GM23338 (cell line): ENCODE measurements around the gene TBATA. TPM values are rescaled to one million over a fixed set of nuclear protein-coding genes. Genes with fewer than 3 reads are reported as not detected.

Experiments
- ATAC-seq: fragments of 200-7000 bp; cut with Tn5 transposase; 3 replicates; pipeline ENCODE4 v1.9.1; 2020
- DNase-seq: peaks from one replicate; pipeline ENCODE4 v3.0.0-alpha.2; 2015; ENCODE audit warnings: low spot score
- H2AFZ ChIP-seq: fragments of 200-600 bp; sonication (generic); 2 replicates; pipeline ENCODE4 v1.8.0; 2016; ENCODE audit warnings: antibody characterized with exemption, mild to moderate bottlenecking, moderate library complexity
- H3F3A ChIP-seq: fragments of 200-600 bp; sonication (generic); replicated peaks from 2 replicates; pipeline ENCODE4 v1.8.0; 2017; ENCODE audit warnings: antibody characterized with exemption, mixed run types, low read depth
- H3K27ac ChIP-seq: fragments of 200-600 bp; sonication (generic); 2 replicates; pipeline ENCODE4 v1.6.1; 2016; ENCODE audit warnings: low read depth
- H3K27me3 ChIP-seq: fragments of 200-600 bp; sonication (generic); 2 replicates; pipeline ENCODE4 v1.8.0; 2016; ENCODE audit warnings: mild to moderate bottlenecking, mixed run types, moderate library complexity; ENCODE audit not compliant: insufficient read depth
- H3K36me3 ChIP-seq: fragments of 200-600 bp; sonication (generic); 2 replicates; pipeline ENCODE4 v1.8.0; 2016; ENCODE audit warnings: mild to moderate bottlenecking; ENCODE audit not compliant: insufficient read depth
- H3K4me1 ChIP-seq: fragments of 200-600 bp; sonication (generic); 2 replicates; pipeline ENCODE4 v1.8.0; 2016; ENCODE audit warnings: mild to moderate bottlenecking, moderate library complexity; ENCODE audit not compliant: insufficient read depth
- H3K4me2 ChIP-seq: fragments of 200-600 bp; sonication (generic); 2 replicates; pipeline ENCODE4 v1.7.1; 2017; ENCODE audit warnings: mixed run types
- H3K4me3 ChIP-seq: fragments of 200-600 bp; sonication (generic); 2 replicates; pipeline ENCODE4 v1.6.1; 2016; ENCODE audit warnings: mixed run types
- H3K79me2 ChIP-seq: fragments of 200-600 bp; sonication (generic); replicated peaks from 2 replicates; pipeline ENCODE4 v1.8.0; 2017; ENCODE audit warnings: mild to moderate bottlenecking; ENCODE audit not compliant: insufficient read depth
- H3K9me2 ChIP-seq: fragments of 200-600 bp; sonication (generic); 2 replicates; pipeline ENCODE4 v1.8.0; 2017; ENCODE audit not compliant: insufficient read depth
- H4K20me1 ChIP-seq: fragments of 200-600 bp; sonication (generic); replicated peaks from 2 replicates; pipeline ENCODE4 v1.8.0; 2017; ENCODE audit warnings: mild to moderate bottlenecking; ENCODE audit not compliant: insufficient read depth
- H3K27ac Mint-ChIP-seq: 2 replicates; pipeline ENCODE4 v1.8.0; 2020; ENCODE audit warnings: inconsistent platforms, mild to moderate bottlenecking, moderate library complexity, mixed read lengths
- H3K27me3 Mint-ChIP-seq: 3 replicates; pipeline ENCODE4 v1.8.0; 2022; ENCODE audit warnings: low read depth, mild to moderate bottlenecking, moderate library complexity, mixed read lengths, inconsistent platforms; ENCODE audit not compliant: insufficient read depth, poor library complexity
- H3K36me3 Mint-ChIP-seq: 3 replicates; pipeline ENCODE4 v1.8.0; 2021; ENCODE audit warnings: low read depth, mild to moderate bottlenecking, inconsistent platforms, moderate library complexity, mixed read lengths
- H3K4me1 Mint-ChIP-seq: 3 replicates; pipeline ENCODE4 v1.8.0; 2020; ENCODE audit warnings: mild to moderate bottlenecking, inconsistent platforms, mixed read lengths
- H3K4me3 Mint-ChIP-seq: 3 replicates; pipeline ENCODE4 v1.8.0; 2021; ENCODE audit warnings: moderate library complexity, mild to moderate bottlenecking, inconsistent platforms, mixed read lengths
- H3K9me3 Mint-ChIP-seq: 3 replicates; pipeline ENCODE4 v1.8.0; 2020; ENCODE audit warnings: moderate library complexity, mild to moderate bottlenecking, inconsistent platforms, mixed read lengths
- CREB1 ChIP-seq: fragments of 250-450 bp; sonication (Bioruptor Pico); IDR thresholded peaks from 2 replicates; pipeline ENCODE4 v1.5.0; 2020; ENCODE audit warnings: low read depth, mild to moderate bottlenecking, moderate library complexity
- EZH2 ChIP-seq: fragments of 200-600 bp; sonication (generic); IDR thresholded peaks from one replicate; pipeline ENCODE4 v1.8.0; 2017; ENCODE audit warnings: antibody characterized with exemption, mild to moderate bottlenecking, low read depth; ENCODE audit not compliant: unreplicated experiment
- JUNB ChIP-seq: IDR thresholded peaks from one replicate; pipeline ENCODE4 v1.6.1; 2016; ENCODE audit warnings: antibody characterized with exemption; ENCODE audit not compliant: unreplicated experiment
- NANOG ChIP-seq: IDR thresholded peaks from 2 replicates; pipeline ENCODE4 v1.6.1; 2016; ENCODE audit warnings: antibody characterized with exemption, borderline replicate concordance
- POLR2AphosphoS5 ChIP-seq: IDR thresholded peaks from 2 replicates; pipeline ENCODE4 v1.6.1; 2016; ENCODE audit warnings: antibody characterized with exemption, low read depth
- polyA plus RNA-seq: library from polyadenylated mRNA; unstranded; fragments of >200 nt; fragmentation: Nextera tagmentation; extraction: Ambion mirVana; gene quantifications from 2 replicates; pipeline ENCODE4 v1.2.1, GENCODE V29; 2016
- total RNA-seq: library from RNA; depleted of rRNA; stranded (reverse); fragments of >200 nt; shearing (Covaris generic); gene quantifications from 2 replicates; pipeline ENCODE4 v1.2.3, GENCODE V29; 2014
- TF ChIP-seq, protein P1 (sequence below), 2 experiments: fragments of 200-600 bp in 1 of 2; sonication (generic) in 1 of 2; conservative IDR thresholded peaks; 2 replicates each; pipeline versions ENCODE4 v1.5.1 to v1.6.1; 2016 to 2017; ENCODE audit warnings: antibody characterized with exemption in 2 of 2, low read depth in 2 of 2, mild to moderate bottlenecking in 2 of 2, moderate library complexity in 1 of 2
- TF ChIP-seq, protein P2 (sequence below): IDR thresholded peaks from one replicate; pipeline ENCODE4 v1.6.1; 2018; ENCODE audit warnings: antibody characterized with exemption; ENCODE audit not compliant: unreplicated experiment
- TF ChIP-seq, protein P3 (sequence below): fragments of 250-450 bp; sonication (Bioruptor Pico); IDR thresholded peaks from 2 replicates; pipeline ENCODE4 v1.5.0; 2020; ENCODE audit warnings: mild to moderate bottlenecking, moderate library complexity

Gene TBATA
- total and polyA plus RNA-seq, 2 experiments from 2014 or later = not detected

DNA sequence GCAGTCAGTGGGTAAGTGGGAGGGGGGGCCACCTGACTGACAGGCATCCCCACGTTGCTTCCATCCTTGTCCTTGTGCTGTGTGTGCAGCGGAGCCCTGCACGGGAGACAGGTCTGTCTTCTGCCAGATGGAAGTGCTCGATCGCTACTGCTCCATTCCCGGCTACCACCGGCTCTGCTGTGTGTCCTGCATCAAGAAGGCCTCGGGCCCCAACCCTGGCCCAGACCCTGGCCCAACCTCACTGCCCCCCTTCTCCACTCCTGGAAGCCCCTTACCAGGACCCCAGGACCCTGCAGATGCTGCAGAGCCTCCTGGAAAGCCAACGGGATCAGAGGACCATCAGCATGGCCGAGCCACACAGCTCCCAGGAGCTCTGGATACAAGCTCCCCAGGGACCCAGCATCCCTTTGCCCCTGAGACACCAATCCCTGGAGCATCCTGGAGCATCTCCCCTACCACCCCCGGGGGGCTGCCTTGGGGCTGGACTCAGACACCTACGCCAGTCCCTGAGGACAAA is 24.8 kb downstream of the TBATA start:
- Mint-ChIP-seq H3K36me3 (peaks cover 4% of the 10 kb centered on the region; the same call in 2 of the 3 replicates), H3K9me3 (peaks cover 10% of the 10 kb centered on the region), H3K27ac (no peak overlapping the region), H3K4me3 (no peak overlapping the region), H3K4me1 (peaks cover 24% of the 10 kb centered on the region), H3K27me3 (peaks cover 7% of the 10 kb centered on the region)
- Histone ChIP-seq H3K79me2 (no peaks in the 10 kb centered on the region), H3K27ac (no peak overlapping the region), H3K4me1 (peaks cover 10% of the 10 kb centered on the region; the same call in 1 of the 2 replicates), H4K20me1 (no peaks in the 10 kb centered on the region), H3K4me2 (no peak overlapping the region), H3K4me3 (no peak overlapping the region), H3K36me3 (no peaks in the 10 kb centered on the region), H2AFZ (no peak overlapping the region; the same call in none of the 2 replicates), H3F3A (no peaks in the 10 kb centered on the region), H3K27me3 (no peaks in the 10 kb centered on the region), H3K9me2 (no peaks in the 10 kb centered on the region)
- DNase-seq = no peak
- TF ChIP-seq EZH2 = no peak
- ATAC-seq = peak; percentile 7

DNA sequence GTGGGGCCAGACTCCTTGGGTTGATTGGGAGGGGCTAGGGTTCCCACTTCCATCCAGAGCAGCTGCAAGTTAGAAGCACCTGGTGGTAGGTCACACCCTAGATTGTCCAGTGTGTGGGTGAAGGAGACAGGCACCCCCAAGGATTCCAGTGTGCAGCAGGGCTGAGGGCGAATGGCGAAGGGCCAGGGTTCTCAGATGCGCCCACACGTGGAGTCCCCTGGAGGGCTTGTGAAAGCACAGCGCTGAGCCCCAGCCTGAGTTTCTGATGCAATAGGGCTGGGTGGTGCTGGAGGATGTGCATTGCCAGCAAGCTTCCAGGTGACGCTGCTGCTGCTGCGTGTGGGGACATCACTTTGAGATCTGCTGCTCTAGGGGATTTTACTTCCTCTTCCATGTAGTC is 25.4 kb downstream of the TBATA start:
- H3K4me1 ChIP-seq = peaks cover 10% of the 10 kb centered on the region; the same call in 1 of the 2 replicates
- H3K9me2 ChIP-seq = no peaks in the 10 kb centered on the region
- H4K20me1 ChIP-seq = no peaks in the 10 kb centered on the region
- no peak overlapping the region for H3K4me2 ChIP-seq
- no peaks in the 10 kb centered on the region for H3K36me3 Mint-ChIP-seq
- no peak overlapping the region for H3K27ac ChIP-seq
- peaks cover 24% of the 10 kb centered on the region for H3K4me1 Mint-ChIP-seq
- DNase-seq (peak; percentile 12), ATAC-seq (peak; percentile 27)
- H3K27me3 ChIP-seq = no peaks in the 10 kb centered on the region
- no peak overlapping the region for H3K4me3 ChIP-seq
- peaks cover 12% of the 10 kb centered on the region for H3K27me3 Mint-ChIP-seq
- H3K36me3 ChIP-seq = no peaks in the 10 kb centered on the region
- no peak for TF ChIP-seq JUNB
- no peak for TF ChIP-seq EZH2
- TF ChIP-seq POLR2AphosphoS5 = no peak
- TF ChIP-seq, protein P1, sequence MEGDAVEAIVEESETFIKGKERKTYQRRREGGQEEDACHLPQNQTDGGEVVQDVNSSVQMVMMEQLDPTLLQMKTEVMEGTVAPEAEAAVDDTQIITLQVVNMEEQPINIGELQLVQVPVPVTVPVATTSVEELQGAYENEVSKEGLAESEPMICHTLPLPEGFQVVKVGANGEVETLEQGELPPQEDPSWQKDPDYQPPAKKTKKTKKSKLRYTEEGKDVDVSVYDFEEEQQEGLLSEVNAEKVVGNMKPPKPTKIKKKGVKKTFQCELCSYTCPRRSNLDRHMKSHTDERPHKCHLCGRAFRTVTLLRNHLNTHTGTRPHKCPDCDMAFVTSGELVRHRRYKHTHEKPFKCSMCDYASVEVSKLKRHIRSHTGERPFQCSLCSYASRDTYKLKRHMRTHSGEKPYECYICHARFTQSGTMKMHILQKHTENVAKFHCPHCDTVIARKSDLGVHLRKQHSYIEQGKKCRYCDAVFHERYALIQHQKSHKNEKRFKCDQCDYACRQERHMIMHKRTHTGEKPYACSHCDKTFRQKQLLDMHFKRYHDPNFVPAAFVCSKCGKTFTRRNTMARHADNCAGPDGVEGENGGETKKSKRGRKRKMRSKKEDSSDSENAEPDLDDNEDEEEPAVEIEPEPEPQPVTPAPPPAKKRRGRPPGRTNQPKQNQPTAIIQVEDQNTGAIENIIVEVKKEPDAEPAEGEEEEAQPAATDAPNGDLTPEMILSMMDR (conservative IDR thresholded peaks at IDR 0.05; ENCODE audit: low read depth in 2 of 2) = no peak
- TF ChIP-seq CREB1 (CRISPR knock-in tag) = no peak
- TF ChIP-seq, protein P2, sequence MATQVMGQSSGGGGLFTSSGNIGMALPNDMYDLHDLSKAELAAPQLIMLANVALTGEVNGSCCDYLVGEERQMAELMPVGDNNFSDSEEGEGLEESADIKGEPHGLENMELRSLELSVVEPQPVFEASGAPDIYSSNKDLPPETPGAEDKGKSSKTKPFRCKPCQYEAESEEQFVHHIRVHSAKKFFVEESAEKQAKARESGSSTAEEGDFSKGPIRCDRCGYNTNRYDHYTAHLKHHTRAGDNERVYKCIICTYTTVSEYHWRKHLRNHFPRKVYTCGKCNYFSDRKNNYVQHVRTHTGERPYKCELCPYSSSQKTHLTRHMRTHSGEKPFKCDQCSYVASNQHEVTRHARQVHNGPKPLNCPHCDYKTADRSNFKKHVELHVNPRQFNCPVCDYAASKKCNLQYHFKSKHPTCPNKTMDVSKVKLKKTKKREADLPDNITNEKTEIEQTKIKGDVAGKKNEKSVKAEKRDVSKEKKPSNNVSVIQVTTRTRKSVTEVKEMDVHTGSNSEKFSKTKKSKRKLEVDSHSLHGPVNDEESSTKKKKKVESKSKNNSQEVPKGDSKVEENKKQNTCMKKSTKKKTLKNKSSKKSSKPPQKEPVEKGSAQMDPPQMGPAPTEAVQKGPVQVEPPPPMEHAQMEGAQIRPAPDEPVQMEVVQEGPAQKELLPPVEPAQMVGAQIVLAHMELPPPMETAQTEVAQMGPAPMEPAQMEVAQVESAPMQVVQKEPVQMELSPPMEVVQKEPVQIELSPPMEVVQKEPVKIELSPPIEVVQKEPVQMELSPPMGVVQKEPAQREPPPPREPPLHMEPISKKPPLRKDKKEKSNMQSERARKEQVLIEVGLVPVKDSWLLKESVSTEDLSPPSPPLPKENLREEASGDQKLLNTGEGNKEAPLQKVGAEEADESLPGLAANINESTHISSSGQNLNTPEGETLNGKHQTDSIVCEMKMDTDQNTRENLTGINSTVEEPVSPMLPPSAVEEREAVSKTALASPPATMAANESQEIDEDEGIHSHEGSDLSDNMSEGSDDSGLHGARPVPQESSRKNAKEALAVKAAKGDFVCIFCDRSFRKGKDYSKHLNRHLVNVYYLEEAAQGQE = no peak
- TF ChIP-seq NANOG = no peak
- TF ChIP-seq, protein P3, sequence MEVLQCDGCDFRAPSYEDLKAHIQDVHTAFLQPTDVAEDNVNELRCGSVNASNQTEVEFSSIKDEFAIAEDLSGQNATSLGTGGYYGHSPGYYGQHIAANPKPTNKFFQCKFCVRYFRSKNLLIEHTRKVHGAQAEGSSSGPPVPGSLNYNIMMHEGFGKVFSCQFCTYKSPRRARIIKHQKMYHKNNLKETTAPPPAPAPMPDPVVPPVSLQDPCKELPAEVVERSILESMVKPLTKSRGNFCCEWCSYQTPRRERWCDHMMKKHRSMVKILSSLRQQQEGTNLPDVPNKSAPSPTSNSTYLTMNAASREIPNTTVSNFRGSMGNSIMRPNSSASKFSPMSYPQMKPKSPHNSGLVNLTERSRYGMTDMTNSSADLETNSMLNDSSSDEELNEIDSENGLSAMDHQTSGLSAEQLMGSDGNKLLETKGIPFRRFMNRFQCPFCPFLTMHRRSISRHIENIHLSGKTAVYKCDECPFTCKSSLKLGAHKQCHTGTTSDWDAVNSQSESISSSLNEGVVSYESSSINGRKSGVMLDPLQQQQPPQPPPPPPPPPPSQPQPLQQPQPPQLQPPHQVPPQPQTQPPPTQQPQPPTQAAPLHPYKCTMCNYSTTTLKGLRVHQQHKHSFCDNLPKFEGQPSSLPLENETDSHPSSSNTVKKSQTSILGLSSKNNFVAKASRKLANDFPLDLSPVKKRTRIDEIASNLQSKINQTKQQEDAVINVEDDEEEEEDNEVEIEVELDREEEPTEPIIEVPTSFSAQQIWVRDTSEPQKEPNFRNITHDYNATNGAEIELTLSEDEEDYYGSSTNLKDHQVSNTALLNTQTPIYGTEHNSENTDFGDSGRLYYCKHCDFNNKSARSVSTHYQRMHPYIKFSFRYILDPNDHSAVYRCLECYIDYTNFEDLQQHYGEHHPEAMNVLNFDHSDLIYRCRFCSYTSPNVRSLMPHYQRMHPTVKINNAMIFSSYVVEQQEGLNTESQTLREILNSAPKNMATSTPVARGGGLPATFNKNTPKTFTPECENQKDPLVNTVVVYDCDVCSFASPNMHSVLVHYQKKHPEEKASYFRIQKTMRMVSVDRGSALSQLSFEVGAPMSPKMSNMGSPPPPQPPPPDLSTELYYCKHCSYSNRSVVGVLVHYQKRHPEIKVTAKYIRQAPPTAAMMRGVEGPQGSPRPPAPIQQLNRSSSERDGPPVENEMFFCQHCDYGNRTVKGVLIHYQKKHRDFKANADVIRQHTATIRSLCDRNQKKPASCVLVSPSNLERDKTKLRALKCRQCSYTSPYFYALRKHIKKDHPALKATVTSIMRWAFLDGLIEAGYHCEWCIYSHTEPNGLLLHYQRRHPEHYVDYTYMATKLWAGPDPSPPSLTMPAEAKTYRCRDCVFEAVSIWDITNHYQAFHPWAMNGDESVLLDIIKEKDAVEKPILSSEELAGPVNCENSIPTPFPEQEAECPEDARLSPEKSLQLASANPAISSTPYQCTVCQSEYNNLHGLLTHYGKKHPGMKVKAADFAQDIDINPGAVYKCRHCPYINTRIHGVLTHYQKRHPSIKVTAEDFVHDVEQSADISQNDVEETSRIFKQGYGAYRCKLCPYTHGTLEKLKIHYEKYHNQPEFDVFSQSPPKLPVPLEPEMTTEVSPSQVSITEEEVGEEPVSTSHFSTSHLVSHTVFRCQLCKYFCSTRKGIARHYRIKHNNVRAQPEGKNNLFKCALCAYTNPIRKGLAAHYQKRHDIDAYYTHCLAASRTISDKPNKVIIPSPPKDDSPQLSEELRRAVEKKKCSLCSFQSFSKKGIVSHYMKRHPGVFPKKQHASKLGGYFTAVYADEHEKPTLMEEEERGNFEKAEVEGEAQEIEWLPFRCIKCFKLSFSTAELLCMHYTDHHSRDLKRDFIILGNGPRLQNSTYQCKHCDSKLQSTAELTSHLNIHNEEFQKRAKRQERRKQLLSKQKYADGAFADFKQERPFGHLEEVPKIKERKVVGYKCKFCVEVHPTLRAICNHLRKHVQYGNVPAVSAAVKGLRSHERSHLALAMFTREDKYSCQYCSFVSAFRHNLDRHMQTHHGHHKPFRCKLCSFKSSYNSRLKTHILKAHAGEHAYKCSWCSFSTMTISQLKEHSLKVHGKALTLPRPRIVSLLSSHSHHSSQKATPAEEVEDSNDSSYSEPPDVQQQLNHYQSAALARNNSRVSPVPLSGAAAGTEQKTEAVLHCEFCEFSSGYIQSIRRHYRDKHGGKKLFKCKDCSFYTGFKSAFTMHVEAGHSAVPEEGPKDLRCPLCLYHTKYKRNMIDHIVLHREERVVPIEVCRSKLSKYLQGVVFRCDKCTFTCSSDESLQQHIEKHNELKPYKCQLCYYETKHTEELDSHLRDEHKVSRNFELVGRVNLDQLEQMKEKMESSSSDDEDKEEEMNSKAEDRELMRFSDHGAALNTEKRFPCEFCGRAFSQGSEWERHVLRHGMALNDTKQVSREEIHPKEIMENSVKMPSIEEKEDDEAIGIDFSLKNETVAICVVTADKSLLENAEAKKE (CRISPR knock-in tag) = no peak
- H2AFZ ChIP-seq = no peak overlapping the region; the same call in 1 of the 2 replicates
- no peaks in the 10 kb centered on the region for H3K79me2 ChIP-seq
- no peak overlapping the region for H3K4me3 Mint-ChIP-seq
- H3F3A ChIP-seq = no peaks in the 10 kb centered on the region
- peaks cover 5% of the 10 kb centered on the region; the same call in 2 of the 3 replicates for H3K9me3 Mint-ChIP-seq
- no peak overlapping the region for H3K27ac Mint-ChIP-seq
